ENCODE data around the gene KLHDC9.
"Not testable (repeated sequence)": the region's sequence is repeated elsewhere in the genome, so short reads cannot be mapped to it uniquely, and the experiment has no call there.

KLHDC9 gene, protein sequence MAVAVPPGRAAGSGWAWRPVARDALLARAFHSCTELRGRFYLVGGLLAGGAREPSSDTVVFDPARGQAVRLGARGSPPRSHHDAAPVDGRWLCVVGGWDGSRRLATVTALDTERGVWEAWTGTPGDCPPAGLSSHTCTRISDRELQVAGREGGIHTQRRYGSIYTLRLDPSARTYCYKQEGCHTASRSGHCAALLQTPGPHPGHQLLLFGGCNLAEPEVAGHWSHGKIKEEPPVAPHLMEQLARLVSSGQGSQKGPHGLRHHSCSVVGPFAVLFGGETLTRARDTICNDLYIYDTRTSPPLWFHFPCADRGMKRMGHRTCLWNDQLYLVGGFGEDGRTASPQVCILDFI

DNA sequence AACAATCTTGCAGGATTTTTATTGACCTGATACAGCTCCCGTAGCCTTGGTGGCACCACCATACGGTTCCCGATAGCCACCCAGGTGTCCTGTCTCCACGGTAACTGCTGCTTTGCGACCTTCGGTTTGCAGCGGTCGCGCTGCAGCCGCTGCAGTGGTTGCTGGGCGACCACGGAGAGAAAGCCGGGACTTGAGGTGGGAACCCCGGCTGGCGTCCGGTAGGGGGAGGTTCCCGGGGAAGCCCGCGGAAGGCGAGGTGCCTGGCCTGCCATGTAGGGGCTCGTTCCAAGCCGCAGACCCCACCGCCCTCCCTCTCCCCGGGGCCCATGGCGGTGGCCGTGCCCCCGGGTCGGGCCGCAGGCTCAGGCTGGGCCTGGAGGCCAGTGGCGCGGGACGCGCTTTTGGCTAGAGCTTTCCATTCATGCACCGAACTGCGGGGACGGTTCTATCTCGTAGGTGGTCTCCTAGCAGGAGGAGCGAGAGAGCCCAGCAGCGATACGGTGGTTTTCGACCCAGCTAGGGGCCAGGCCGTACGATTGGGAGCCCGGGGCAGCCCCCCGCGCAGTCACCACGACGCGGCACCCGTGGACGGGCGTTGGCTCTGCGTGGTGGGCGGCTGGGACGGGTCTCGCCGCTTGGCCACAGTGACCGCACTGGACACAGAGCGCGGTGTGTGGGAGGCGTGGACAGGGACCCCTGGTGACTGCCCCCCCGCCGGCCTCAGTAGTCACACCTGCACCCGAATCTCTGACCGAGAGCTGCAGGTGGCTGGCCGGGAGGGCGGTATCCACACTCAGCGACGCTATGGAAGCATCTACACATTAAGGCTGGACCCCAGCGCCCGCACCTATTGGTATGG lies at the start of gene KLHDC9:
Gene KLHDC9, plus strand, starts transcription at position 152 of the 859 bp plus-strand sequence. Its CDS starts 175 bp downstream, at position 327.
- DNase-seq (ENCODE audit: low read depth in 2 of 2) = peak; percentile 26 to 60

DNA sequence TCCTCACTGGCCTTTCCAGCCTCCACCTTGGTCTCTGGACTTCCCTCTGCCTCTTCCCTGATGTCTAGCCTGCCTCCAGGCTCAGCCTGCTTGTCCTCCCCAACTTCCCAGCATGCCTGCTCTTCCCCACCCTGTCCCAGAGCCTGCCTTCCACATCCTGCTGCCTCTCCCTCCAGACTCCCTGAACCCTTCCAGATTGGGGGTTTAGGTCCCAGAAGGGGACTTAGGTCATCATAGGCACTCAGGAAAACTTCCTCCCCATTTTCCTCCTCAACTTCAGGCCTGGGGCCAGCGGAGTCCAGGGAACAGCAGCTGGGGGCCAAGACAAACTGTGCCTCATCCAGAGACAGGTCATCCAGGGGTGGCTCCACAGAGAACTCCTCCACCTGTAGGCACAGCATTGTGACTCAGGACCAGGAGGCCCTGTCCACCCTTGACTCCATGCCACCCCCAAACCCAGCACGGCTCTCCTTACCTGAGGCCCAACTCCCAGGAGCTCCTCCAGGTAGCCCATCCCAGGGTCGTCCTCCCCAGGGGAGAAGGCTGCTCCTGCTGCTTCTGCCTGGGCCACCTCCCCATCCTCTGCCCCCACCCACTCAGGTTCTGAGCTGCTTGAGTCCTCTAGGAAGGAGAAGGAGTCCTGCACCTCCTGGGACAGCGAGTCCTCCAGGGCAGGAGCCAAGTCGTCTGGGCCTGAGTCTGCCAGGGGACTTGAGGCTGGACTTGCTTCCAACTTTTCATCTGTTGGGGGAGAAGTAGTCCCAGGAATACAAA lies 49.0 kb upstream of the KLHDC9 start:
- no peak for DNase-seq (ENCODE audit: low read depth in 2 of 2)

DNA sequence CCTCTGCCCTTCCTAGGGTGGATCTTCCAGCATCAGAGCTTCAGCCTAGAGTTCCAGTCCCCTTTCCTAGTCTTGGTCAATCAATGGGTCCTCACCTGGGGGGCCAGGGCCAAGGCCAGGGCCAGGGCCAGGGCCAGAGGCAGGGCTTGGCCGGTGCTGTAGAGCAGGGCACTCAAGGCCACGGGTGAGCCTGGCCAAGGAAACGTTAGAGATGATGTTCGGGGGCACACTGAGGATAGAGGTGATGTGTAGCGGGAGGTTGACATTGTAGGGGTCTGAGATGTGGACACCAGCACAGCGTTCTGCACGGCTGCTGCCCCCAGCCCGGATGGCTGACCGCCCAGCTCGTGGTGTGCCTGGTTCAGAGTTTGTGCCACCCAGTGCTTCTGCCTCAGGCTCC lies 46.9 kb upstream of the KLHDC9 start:
- DNase-seq (ENCODE audit: low read depth in 2 of 2) = no peak

DNA sequence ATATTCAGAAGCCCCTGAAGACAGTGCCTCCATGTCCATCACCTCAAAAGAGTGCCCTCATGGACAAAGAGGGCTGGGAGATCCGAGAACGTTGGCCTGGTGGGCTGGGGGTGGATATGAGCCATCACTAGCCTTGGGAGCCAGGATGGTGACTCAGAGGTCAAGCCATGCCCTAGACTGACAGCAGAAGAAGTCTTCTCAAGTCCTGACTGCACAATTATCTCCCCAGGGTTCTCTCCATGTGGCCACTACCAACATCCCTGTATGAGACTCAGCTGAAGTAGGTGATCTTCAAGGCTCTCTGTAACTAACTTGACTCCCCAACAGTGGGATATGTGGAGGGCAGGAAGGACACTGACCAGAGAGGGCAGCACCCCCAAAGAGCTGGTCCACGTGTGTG lies 45.3 kb upstream of the KLHDC9 start:
- no peak for DNase-seq (ENCODE audit: low read depth in 2 of 2)

DNA sequence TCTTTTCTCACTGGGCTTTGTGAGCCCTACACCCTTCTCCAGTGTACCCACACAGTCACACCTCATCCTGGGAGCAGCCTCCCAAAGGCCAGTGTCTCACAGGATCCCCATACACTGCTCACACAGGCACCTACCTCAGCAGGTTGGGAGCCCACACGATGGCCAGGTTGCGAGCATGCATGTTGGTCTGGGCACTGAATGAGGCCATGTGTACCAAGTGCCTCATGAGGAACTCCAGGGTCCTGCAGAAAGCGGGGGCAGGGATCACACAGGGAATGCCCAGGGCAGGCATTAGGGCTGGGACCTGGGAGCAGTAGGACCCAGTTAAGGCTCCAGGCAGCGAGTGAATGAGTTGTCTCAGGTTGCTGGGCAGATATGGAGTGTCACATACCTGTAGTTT lies 43.9 kb upstream of the KLHDC9 start:
- DNase-seq (ENCODE audit: low read depth in 2 of 2) = no peak

DNA sequence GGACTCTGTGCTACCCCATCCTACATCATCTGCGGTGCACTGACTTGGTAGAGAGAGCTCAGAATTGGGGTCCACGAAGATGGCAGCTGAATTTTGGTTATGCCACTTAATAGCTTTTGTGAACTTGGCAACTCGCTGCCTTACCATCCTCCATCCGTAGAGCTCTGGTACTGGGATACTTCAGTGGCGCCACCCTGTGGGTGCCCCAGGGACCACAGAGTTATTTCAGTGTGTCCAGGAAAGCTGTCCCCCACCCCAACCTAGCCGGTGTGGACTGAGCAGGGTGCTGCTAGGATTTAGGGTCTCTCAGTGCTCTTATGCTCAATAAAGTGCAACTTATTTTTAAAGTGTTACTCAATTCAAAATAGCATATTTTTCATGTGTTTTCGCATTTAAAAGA lies 43.4 kb upstream of the KLHDC9 start:
- DNase-seq (ENCODE audit: low read depth in 2 of 2) = no peak

DNA sequence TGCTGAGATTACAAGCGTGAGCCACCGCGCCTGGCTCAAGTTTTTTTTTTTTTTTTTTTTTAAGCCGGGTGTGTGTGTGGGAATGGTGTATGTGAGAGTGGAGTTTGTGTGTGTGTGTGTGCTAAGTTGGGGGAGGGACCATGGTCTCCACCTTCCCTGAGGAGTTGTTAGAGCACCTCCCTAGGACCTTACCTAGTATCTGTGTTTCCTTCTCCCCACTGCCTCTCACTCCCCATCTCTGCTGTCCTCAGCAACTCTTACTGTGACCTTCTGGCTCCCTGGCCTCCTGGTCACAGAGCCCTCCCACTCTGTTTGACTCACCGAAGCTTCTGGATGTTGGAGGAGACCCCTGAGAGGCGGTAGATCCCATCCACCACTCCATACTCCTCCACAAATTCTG lies 38.9 kb upstream of the KLHDC9 start:
- no peak for DNase-seq (ENCODE audit: low read depth in 2 of 2)

DNA sequence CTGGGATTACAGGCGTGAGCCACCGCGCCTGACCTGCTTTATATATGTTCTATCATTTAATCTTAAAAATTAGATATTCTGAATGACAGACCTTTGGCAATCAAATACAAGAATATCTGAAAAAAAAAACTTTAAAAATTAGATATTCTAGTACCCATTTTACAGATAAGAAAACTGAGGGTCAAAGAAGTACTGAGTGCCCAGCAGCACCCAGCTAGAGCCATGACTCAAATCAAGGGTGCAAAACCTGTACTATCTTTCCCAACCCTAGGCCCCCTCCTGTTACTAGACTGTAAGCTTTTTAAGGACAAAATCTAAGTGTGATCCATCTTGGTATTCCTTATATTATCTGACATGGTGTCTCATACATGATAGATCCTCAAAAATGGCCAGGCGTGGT lies 36.7 kb upstream of the KLHDC9 start:
- DNase-seq (ENCODE audit: low read depth in 2 of 2) = no peak

DNA sequence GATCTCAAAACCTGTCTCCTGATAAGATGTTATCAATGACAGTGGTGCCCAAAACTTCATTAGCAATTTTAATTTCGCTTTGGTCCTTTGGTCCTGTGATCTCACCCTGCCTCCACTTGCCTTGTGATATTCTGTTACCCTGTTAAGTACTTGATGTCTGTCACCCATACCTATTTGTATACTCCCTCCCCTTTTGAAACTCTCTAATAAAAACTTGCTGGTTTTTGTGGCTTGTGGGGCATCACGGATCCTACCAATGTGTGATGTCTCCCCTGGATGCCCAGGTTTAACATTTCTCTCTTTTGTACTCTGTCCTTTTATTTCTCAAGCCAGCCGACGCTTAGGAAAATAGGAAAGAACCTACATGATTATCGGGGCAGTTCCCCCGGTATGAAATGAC lies 34.2 kb upstream of the KLHDC9 start:
- DNase-seq (ENCODE audit: low read depth in 2 of 2) = not testable (repeated sequence)

DNA sequence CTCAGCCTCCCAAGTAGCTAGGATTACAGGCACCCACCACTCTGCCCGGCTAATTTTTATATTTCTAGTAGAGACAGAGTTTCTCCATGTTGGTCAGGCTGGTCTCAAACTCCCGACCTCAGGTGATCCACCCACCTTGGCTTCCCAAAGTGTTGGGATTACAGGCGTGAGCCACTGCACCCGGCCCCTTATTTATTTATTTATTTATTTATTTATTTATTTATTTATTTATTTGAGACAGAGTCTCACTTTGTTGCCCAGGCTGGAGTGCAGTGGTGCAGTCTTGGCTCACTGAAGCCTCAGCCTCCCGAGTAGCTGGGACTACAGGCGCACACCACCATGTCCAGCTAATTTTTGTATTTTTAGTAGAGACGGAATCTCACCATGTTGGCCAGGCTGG lies 32.5 kb upstream of the KLHDC9 start:
- not testable (repeated sequence) for DNase-seq (ENCODE audit: low read depth in 2 of 2)

DNA sequence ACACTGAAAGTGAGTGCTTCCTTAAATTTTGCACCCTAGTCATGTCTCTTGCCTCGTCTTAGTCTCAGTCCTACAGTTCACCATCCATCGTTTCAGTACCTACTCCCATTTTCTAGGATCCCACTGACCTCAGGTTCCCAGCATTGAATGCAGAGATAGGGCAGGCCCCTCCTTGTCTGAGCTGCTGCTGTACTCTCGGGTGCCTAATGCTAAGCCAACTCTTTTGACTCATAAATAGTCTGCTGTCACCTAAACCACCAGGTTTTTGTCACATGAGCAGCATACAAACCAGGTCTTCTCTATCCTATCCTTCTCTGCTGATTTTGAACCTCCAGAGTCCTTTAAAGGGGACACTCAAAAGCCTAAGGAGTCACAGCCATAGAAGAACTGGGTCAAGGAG lies 31.5 kb upstream of the KLHDC9 start:
- no peak for DNase-seq (ENCODE audit: low read depth in 2 of 2)

DNA sequence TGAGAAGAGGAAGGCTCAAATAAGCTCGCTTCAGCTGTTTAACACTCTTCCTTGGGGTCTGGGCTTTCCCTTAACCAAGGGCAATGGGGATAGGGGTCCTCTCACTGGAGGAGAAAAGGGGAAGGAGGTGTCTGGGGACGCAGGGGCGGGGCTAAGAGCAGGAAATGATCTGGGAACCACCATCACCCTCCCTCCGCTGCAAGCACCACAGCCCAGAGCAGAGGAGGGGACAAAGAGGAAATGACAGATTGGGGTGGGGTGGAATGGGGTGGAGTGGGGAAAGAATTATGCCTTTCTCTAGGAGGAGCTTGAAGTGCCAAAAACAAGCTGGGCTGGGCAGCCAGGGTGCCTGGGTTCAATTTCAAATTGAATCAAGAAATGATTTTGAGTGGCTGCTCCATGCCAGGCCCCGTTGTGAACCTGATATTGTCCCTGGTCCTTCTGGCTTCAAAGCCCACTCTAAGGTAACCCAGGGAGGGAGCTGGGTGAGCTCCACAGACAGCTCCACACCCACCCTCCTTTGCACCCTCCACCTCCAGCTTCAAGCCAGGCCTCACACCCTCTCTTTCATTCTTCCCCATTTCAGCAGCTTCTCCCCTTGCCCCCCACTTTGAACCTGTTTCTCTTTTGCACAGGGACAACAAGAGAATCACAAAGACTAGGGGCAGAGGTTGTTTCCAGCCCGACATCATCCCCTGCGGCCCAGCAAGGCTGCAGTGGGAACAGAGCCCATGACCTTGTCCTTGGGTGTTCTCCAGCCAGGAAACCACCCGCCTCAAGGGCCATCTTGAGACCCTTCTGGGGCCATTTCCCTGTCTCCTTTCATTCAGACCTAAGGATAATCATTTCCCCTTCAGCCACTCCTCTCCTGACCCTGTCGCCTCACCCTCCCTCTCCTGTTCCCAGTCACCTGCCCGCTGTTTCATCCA lies 29.6 kb upstream of the KLHDC9 start:
- peak; percentile 71 to 77 for DNase-seq (ENCODE audit: low read depth in 2 of 2)

DNA sequence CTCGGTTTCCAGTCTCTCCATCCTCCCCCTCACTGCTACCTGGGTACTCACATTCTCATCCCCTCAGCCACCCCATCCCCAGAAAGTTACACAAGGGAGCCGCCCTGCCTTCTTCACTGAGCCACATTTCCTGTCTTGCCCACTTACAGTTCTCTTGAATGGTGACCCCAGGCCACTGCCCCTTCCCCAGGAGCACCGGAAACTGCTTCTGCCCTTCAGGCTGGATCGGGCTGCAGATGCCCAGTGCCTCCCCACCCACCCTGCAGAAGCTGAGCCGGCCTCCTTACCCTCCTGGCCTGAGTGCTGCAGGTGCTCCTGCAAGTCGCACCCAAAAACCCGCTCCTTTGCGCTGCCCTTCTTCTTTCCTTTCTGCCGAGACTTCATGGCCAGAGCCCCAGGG lies 28.9 kb upstream of the KLHDC9 start:
- no peak for DNase-seq (ENCODE audit: low read depth in 2 of 2)

DNA sequence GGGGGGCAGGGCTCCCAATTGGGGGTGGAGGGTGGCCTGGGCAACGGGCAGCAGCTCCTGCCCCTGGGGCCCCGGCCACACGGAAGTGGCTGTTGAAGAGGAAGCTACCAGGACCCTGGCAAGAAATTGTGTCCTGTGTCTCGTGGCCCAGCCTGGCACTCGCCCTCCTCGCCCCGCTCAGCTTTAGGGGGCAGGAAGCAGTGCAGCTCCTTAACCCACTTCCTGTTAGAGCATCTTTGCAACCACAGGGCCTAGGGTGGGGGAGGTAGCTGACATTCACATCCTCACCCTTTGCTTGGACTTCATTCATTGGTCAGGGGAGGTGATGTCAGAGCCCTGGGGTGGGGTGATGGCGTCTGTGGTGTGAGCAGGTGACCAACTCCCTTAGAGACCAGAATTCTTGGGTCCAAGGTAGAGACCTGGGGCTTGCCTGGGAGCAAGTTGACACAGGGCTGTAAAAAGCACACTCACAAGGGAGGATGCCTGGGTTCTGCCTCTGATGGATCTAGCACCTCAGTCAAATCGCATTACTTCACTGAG lies 28.4 kb upstream of the KLHDC9 start, which contains the start of gene ARHGAP30:
Gene ARHGAP30, minus strand, starts transcription at position 161 of the 540 bp plus-strand sequence. CDS start 267 bp downstream, outside the sequence.
- DNase-seq (ENCODE audit: low read depth in 2 of 2) = peak; percentile 78 to 80

DNA sequence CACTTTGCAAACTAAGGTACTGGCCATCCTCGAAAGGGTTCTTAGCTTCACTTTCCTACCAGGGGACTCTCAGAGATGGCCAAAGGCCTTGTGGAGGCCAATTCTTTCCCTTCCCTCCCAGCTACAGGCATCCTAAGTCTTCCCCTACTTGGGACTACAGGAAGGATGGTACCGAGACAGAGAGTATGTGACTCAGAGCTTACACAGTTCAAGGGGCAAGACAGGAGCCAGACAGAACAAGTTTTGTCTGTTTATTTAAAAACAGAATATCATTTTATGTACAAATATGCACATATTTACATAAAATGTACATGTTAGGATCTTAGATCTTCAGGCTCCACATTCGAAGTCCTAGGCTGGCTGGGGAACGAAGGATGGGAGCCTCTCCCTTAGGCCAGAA lies 27.4 kb upstream of the KLHDC9 start:
- DNase-seq (ENCODE audit: low read depth in 2 of 2) = no peak

DNA sequence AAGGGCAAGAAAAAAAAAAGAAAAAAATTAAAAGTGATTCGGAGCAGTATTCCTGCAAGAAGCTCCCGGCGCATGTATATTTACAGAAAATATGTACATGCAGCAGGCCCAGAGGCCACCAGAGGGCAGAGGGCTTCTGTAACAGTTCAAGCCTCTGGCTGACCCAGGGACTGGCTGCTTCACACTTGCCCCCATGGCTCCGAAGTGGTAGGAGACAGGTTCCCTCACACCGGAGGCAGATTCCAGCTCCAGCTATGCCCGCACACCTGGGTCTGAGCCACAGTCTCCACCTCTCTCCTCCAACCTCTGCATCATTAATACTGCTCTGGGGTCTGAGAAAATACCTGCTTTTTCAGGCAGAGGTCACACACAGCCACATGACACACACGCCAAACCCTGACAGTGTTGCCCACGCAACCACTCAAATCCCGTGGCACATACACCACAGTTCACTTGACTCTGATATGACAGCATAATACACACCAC lies 26.2 kb upstream of the KLHDC9 start:
- DNase-seq (ENCODE audit: low read depth in 2 of 2) = peak in 1 of 2 donors; percentile 43

DNA sequence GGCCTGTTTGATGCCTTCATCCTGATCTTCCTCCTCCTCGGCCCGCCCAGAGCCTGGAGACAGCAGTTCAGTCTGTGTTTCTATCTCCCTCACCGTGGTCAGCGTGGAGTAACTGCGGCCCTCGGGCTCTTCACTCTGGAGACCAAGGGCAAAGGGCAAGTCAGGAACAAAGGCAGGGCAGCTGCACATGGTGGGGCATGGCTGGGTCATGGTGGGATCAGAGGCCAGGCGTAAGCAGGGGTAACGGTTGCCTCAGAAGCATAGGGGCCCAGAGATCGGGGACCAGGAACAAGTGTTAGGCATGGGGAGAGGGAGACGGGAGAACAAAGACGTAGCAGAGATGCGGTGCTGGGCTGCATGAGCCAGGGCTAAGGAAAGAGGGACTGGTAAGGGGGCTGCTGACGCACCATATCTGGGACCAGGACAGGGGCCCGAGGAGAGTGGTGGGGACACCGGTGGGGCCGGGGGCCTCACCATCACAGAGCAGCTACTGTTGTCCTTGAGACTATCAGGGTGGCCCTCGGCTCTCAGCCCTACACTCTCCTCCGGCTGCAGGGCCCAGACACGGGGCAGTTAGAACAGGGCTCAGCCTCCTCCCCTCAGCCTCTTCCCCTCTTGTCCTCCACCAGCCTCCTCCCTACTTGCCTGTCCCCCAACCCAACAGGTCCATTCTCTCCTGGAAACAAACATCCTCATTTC lies 25.3 kb upstream of the KLHDC9 start:
- DNase-seq (ENCODE audit: low read depth in 2 of 2) = no peak

DNA sequence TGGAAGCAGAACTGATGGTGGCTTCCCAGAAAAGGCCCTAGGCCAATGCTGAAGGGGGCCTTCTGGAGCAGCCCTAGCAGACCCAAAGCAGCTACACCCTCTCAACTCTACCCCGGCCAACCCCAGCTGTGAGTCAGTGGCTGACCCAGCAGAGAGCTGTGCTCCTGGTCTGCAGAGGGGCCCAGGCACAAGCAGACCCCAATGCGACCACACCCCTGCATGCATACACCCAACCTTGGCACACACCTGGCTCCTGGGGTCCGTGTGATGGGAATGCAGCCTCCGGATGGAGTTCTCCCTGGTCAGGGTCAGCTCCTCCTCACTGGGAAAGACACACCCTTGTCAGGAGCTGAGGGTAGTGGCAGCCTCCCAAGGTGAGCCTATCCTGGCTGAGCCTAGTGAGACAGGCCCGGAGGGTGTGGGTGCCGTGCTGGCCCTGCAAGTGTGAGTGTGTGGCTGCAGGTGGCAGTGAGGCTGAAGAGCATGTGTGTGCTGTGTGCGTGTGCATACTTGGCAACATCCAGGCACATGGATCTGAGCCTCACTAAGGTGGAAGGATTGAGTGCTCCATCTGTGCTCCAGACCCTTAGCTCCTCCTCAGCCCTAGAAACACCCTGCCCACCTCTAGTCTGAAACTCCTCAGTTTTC lies 24.6 kb upstream of the KLHDC9 start:
- no peak for DNase-seq (ENCODE audit: low read depth in 2 of 2)

DNA sequence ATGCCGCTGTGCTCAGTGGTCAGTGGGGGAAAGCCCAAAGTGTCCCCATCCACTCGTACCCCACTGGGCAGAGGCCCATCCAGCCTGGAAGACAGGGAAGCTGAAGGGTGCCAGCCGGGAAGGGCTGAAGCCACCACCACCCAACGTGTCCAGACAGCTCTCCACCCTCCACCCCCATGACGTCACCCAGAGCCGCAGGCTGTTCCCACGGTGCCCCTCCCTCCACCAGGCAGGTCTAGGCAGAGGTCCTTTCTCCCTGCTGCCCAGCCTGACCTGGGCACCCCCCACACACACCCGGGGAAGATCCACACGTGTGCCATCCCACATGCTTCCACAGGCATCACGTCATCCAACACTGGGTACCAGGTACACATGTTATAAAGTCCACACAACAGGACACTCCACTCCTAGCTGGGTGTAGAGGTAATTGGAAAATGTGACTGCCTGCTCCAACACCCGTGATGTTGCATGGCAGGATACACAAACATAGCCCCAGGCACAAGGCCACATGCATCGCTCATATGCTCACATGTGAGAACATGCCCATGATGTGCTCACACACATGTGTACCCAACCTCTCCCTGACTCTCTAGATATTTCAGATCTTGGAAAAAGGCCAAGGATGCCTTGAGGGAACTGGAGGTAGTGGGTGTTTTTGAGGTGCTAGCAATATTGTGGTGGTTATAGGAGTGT lies 23.3 kb upstream of the KLHDC9 start:
- no peak for DNase-seq (ENCODE audit: low read depth in 2 of 2)

Data from stimulated activated CD8-positive, alpha-beta memory T cell treated with anti-CD3 and anti-CD28 coated beads, Interleukin-7, amount 100 ng/mL, for 4 hours (primary cell).